ENCODE data around the gene EGR4.

EGR4 gene

DNA sequence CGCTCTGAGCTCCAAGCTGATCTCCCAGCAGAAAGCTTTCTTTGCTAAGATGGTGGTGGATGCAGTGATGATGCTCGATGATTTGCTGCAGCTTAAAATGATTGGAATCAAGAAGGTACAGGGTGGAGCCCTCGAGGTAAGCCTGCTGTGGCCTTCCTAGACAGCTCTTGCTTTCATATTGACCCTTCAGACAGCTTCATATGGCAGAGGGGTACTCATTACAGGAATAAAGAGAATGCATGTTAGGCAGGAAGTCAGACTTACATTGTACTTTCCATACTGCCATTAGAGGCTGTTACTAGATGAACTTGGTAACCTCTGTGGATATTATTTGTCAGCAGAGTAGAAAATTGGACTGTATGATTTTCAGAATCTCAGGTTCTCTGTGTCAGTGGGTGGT is 48.8 kb downstream of the EGR4 start:
- DNase-seq, result no peak

DNA sequence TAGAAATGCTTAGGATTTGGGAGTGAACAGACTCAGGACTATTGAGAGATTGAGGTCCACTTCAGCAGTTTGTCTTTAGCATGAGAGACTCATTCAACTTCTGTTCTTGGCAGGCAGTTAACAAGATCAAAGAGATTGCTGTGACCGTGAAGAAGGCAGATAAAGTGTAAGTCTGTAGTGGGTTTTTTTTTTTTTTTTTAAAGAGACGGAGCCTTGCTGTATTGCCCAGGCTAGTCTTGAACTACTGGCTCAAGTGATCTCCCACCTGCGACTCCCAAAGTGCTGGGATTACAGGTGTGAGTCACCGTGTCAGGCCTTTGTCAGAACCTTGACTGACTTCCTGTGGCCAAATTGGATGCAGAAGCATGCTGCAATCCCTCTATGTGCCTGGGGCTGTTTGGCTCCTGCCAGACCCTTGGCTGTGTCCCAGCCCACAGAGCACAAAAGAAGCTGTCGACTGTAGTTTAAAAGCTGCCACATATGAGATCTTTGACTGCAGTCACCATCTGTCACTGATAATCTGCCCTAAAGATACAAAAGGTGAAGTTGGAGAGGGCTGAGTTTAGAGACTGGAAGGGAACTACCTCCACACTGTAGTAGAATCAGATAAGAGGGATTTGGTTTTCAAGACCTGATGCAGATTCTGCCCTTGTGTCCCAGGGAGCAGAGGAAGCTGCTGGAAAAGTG is 49.3 kb downstream of the EGR4 start:
- no peak for DNase-seq
